ENCODE data around the gene ASCC1.
A peak's percentile ranks its signal among the peaks of the same experiment; 100 is the strongest.

ASCC1 gene

GRCh38 chr10:72098836-72099599 lies 117.1 kb downstream of the ASCC1 start:
- DNase-seq (ENCODE audit: low read depth in 2 of 2): no peak

DNA sequence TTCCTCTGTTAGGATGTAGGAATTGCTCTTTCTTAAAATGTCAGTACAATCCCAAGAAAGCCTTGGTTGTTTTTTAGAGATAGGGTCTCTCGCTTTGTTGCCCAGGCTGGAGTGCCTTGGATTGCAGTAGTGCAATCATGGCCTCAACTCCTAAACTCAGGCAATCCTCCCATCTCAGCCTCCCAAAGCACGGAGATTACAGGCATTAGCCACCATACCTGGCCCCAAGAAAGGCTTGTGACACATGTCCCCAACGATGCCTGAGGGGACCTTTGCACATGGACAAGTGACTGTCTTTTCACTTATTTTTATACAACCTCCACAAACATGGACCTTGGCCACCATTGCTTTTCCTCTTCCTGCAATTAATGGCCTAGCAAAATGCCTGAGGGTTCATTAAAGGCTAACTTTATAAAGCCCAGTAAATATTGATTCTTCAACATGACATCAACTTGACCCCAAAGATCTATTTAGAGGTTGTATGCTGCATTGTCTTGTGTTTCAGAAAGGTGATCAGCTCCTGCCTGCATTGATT lies 117.7 kb downstream of the ASCC1 start:
- DNase-seq (ENCODE audit: low read depth in 2 of 2): no peak

DNA sequence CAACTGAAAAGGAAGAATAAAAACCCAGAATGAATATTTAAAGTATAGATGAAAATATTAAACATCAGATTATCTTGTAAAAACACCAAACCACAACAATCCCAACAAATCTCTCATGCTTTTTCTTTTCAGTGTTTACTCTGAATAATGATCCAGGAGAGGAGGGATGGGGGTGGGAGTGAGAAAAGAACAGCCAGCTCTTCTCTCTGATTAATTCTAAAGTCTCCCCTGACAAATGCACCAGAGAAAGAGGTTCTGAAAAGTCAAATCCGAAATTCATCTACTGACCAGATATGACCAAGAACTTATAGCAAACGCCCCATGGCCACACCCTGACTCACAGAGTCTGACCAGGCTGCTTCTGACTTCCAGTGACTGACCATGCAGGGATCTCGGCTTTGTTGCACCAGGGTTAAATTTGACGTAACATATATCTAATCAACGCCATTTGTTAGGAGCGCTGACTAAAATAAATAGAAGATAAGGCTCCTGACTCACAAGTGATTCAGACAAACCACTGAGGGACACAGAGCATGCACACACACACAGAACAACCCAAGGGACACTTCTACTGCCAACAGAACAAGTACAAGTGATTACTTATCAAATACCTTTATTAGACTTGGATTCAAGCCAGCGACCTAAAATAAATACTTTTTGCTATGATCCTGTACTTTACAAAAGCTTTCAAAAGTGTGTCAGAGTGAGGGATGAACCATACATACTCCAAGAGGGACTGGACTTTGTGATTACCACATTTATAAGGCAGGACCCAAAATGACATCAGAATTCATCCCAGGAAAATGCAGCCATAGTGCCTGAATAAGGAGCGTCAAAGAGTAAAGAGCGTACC lies 118.4 kb downstream of the ASCC1 start:
- DNase-seq (ENCODE audit: low read depth in 2 of 2): no peak

- DNase-seq (ENCODE audit: low read depth in 2 of 2): no peak
Measured at GRCh38 chr10:72096115-72097000, 119.7 kb downstream of the ASCC1 start.

- no peak for DNase-seq (ENCODE audit: low read depth in 2 of 2)
Measured at GRCh38 chr10:72095195-72095594, 120.9 kb downstream of the ASCC1 start.

DNA sequence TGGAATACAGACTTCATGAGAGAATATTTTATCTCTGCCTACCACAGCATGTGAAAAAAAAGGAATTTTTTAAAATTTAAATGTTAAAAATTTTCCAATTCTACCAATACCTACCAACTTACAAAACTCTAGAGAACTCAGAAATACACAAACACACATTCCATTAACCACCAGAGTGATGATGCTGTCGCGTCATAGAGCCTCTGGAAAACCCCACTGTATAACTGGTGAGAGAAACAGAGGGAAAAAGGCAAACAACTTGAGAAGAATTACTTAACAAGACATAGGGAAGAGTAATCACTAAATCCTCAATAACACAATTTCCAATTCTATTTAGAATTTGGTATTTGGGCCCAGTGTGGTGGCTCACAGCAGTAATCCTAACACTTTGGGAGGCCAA lies 121.5 kb downstream of the ASCC1 start:
- no peak for DNase-seq (ENCODE audit: low read depth in 2 of 2)

DNA sequence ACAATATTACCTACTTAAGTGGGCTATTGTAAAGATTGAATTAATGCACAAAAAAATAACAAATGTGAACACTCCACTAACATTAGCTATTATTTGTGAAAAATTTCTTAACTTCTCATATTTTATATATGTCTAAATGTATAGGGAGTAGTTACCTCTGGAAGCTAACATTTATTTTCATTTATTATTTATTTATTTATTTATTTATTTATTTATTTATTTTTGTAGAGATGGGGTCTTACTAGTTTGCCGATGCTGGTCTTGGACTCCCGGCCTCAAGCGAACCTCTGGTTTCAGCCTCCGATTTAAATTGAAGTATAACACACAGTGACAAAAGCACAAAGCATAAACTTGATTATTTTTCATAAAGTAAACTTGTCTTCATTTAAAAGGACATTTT lies 122.6 kb downstream of the ASCC1 start:
- no peak for DNase-seq (ENCODE audit: low read depth in 2 of 2)

DNA sequence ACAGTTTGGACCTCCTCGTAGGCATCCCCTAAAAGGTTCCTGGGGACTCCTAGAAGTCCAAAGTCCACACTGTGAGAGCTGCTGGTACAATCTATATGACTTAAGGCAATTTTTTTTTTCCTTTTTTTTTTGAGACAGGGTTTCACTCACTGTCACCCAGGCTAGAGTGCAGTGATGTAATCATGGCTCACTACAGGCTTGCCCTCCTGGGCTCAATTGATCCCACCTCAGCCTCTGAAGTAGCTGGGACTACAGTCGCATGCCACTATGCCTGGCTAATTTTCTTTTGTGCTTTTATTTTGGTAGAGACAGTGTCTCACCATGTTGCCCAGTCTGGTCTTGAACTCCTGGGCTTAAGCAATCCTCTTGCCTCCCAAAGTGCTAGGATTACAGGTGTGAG lies 123.1 kb downstream of the ASCC1 start:
- no peak for DNase-seq (ENCODE audit: low read depth in 2 of 2)

- DNase-seq (ENCODE audit: low read depth in 2 of 2): no peak
Measured at GRCh38 chr10:72092171-72092924, 123.7 kb downstream of the ASCC1 start.

- no peak for DNase-seq (ENCODE audit: low read depth in 2 of 2)
Measured at GRCh38 chr10:72090326-72090725, 125.8 kb downstream of the ASCC1 start.

DNA sequence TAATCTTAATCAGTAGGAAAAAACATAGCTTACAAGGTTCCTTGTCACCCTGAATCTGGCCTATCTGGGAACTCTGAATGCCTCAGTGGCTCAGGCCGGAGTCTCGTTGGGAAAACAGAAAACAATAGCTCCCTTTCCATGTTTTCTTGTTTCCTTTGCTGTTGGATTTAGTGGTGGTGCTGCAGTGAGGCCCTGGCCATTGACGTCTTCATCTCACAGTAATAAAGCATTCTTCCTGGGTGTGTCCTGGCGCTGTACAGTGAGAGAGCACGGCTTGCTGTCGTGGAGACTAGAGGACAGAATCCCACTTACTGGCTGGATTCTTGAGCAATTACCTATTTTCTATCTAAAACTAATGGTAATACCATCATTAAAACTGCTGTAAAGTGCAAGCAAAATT lies 126.5 kb downstream of the ASCC1 start:
- no peak for DNase-seq (ENCODE audit: low read depth in 2 of 2)

DNA sequence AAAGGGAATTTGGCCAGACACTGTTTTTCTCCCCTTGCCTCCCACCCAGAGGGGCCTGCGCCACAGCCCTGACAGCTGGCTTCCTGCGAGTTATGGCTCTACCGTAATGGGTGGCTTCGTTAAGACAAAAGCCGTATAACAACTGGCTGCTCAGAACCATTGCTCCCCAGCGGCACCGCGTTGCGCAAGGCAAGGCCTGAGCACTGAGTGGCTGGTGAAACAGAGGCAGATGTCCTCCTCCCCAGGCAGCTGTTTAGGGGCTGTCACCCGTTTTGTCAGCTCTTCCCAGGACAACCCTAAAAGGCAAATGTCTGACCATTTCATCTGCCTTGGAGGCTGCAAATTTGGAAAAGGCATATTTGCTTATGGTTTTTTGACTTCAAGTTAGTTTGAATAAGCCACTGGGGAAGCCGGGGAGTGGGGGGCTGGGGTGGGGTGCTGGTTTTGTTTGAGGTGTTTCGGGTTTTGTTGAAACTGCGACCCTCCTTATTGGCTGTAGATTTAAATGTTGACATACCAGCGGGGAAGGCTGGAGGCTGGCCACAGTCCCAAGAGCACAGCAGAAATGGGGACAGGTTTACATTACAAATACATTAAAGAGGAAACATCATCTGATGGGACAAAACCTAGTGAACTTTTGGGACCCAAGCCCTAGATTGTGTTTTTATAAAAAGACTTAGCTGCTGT lies 127.0 kb downstream of the ASCC1 start:
- DNase-seq (ENCODE audit: low read depth in 2 of 2): no peak

DNA sequence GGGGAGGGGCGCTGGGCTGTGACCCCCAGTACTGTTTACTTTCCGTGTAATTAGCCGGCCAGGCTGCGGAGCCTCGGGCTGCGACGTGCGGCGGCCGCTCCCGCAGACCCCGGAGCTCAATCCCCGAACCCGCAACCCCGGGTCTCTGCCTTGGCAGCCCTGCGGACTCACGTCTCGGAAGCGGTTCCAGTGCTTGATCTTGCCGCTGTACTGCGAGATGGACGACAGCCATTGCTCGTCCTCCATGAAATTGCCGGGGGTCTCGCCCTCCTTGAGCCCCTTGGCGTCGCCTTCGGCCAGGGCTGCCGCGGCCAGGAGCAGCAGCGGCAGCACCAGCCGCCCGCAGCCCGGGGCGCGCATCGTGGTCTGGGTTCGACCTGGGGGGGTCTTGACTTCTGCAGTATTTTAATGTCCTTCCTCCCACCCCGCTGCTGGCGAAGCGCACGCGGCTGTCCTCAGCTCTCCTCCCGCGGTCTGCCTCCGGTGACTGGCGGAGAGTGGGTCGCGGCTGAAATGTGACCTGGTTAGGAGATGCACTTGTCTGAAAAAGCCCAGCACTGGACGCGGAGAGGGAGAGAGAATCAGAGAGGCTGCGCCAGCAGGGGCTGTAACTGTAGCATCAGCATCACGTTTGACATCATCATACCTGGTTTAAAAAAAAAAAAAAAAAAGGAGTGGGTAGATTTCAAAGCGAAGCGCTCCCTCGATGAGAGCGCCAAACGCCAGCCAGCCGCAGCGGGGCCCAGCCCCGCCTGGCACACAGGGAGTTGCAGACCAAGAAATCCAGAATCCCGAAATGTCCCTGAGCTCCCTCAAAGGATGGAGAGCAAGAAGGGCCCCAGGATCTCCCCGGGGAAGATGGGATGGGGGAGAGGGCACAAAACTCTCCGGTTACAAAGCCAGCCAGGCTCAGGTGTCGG lies 127.8 kb downstream of the ASCC1 start, which contains the start of gene SPOCK2:
Gene SPOCK2, minus strand, starts transcription at position 583 of the 920 bp plus-strand sequence. Its CDS starts 223 bp downstream, at position 360.
- peak in 1 of 2 donors; percentile 46 for DNase-seq (ENCODE audit: low read depth in 2 of 2)

DNA sequence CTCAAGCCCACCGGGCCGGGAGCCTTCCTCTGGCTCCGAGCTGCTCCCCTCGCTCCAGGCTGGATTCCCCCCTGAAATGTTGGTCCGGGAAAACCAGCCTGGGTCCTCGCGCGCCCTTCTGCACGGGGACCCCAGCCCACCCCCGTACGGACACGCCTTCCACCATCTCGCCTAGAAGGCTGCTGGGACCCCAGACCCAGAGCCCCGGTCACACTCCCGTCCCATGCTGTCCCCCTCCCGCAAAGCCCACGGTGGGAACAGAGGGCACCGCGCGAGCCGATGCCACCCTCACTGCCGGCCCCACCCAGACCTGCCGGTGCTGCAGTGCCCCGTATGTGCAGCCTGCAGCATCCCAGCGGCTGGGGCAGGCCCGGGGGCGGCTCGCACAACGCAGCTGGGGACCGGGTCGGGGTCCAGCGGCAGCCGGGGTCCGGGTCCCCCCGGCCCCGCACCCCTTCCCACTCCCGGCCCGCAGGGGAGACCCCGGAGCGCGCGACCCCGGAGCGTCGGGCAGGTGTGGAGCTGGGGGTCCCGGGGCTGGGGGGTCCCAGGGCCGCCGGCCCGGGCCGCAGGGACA lies 128.6 kb downstream of the ASCC1 start:
- DNase-seq (ENCODE audit: low read depth in 2 of 2): no peak

GRCh38 chr10:72086466-72087391 lies 129.3 kb downstream of the ASCC1 start:
- DNase-seq (ENCODE audit: low read depth in 2 of 2): peak in 1 of 2 donors; percentile 54

DNA sequence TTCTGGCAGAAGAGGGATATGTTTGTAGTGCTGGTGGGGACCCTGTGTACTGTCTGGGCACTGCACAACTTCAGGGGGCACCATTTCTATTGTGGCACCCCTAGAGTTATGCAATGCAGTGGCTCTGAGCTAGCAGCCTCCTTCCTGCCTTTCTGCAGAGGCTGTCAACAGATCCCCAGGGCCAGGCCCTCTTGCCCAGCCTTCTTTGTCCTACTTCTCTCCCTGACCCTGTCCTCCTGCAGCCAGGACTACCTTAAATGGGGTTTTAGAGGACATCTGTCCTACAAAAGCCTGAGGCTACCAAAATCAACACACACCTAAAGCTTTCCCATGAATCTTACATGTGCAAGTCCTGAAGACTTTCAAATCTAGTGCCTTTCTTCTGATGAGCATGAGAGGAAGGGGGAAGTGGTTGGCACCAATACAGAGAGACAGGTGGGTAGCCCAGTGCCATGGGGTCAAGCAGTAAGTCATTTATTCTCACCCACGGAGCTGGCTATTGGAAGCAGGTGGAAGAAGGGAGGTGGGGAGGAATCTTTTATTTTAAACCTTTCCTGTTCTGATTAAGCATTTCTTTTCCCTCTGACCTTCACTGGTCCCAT lies 130.1 kb downstream of the ASCC1 start:
- DNase-seq (ENCODE audit: low read depth in 2 of 2): no peak

DNA sequence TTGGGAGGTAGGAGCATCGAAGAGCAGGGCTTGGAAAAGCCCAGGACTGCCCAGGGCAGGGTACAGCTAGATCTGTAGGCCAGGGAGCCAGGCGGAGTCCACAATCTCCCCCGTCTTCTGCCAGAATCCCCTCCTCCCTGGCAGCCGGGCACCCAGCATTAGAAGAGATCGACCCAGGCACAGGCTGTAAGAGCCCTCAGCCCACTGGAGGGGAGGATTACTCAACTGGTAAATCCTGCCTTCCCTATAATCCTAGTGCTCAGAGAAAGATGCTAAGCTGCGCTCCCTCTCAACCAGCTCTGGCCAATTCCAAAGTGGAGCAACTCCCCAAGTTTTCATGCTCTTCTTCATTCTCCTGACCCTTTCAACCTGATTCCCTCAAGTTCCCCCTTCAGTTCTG lies 130.9 kb downstream of the ASCC1 start:
- no peak for DNase-seq (ENCODE audit: low read depth in 2 of 2)

All from activated CD4-positive, alpha-beta T cell treated with anti-CD3 and anti-CD28 coated beads for 24 hours (primary cell).